Bronchial epithelial cell (primary cell): ENCODE results near the gene THBS1. TPM values are rescaled to one million over a fixed set of nuclear protein-coding genes. Genes with fewer than 3 reads are reported as not detected.

Source experiments
- DNase-seq: peaks from one replicate; pipeline ENCODE4 v3.0.0-alpha.2; 2010; ENCODE audit warnings: low read depth
- FAIRE-seq: peaks from 2 replicates; lab custom pipeline; 2011; peaks lifted over from hg19 to GRCh38; lab: Jason Lieb, UNC
- H3K27me3 ChIP-seq: 2 replicates; pipeline ENCODE4 v1.5.1; 2011; ENCODE audit warnings: low read length; ENCODE audit not compliant: control insufficient read depth, insufficient read depth
- H3K36me3 ChIP-seq: 2 replicates; pipeline ENCODE4 v1.5.1; 2011; ENCODE audit warnings: low read length; ENCODE audit not compliant: control insufficient read depth, insufficient read depth
- H3K4me3 ChIP-seq: 2 replicates; pipeline ENCODE4 v1.5.1; 2011; ENCODE audit warnings: mild to moderate bottlenecking, low read depth, low read length, control low read depth
- CTCF ChIP-seq: IDR thresholded peaks from 2 replicates; pipeline ENCODE4 v1.5.1; 2011; ENCODE audit warnings: mild to moderate bottlenecking, moderate library complexity, low read length, control low read depth, inconsistent platforms; ENCODE audit not compliant: insufficient read depth, severe bottlenecking
- total RNA-seq: library from RNA; depleted of rRNA; stranded (reverse); fragments of >200 nt; gene quantifications from 2 replicates; pipeline ENCODE4 v1.2.1, GENCODE V29; 2014

The THBS1 gene
- total RNA-seq, 1 donor from 2014 or later = 162 TPM

- Histone ChIP-seq H3K4me3 (no peak overlapping the region), H3K36me3 (no peaks in the 10 kb centered on the region), H3K27me3 (no peaks in the 10 kb centered on the region)
- FAIRE-seq (no peak), DNase-seq (no peak)
- no peak for TF ChIP-seq CTCF
Measured at GRCh38 chr15:39539973-39540558, 40.8 kb upstream of the THBS1 start.

GRCh38 chr15:39542385-39543065 lies 38.4 kb upstream of the THBS1 start:
- H3K36me3 ChIP-seq = no peaks in the 10 kb centered on the region
- H3K4me3 ChIP-seq = no peak overlapping the region
- no peak for TF ChIP-seq CTCF
- H3K27me3 ChIP-seq = no peaks in the 10 kb centered on the region
- DNase-seq (no peak), FAIRE-seq (no peak)

- Histone ChIP-seq H3K36me3 (no peaks in the 10 kb centered on the region), H3K4me3 (no peak overlapping the region), H3K27me3 (no peaks in the 10 kb centered on the region)
- no peak for TF ChIP-seq CTCF
- FAIRE-seq (no peak), DNase-seq (no peak)
Measured at GRCh38 chr15:39543651-39544050, 37.2 kb upstream of the THBS1 start.

GRCh38 chr15:39546842-39547241 lies 34.0 kb upstream of the THBS1 start:
- H3K4me3 ChIP-seq = no peak overlapping the region
- FAIRE-seq = no peak
- no peak for TF ChIP-seq CTCF
- no peak for DNase-seq
- H3K27me3 ChIP-seq = no peaks in the 10 kb centered on the region
- H3K36me3 ChIP-seq = no peaks in the 10 kb centered on the region

GRCh38 chr15:39548561-39548960 lies 32.3 kb upstream of the THBS1 start:
- no peak for TF ChIP-seq CTCF
- DNase-seq (no peak), FAIRE-seq (no peak)
- Histone ChIP-seq H3K36me3 (no peaks in the 10 kb centered on the region), H3K4me3 (no peak overlapping the region), H3K27me3 (no peaks in the 10 kb centered on the region)
